ENCODE results near the gene LRRN2.

LRRN2 gene

GRCh38 chr1:204662530-204662929, 23.0 kb downstream of the LRRN2 start:
- no peak for DNase-seq (ENCODE audit: low read depth)

- no peak for DNase-seq (ENCODE audit: low read depth)
Measured at GRCh38 chr1:204660509-204660908, 25.0 kb downstream of the LRRN2 start.

- DNase-seq (ENCODE audit: low read depth) = no peak
Measured at GRCh38 chr1:204659056-204659455, 26.5 kb downstream of the LRRN2 start.

GRCh38 chr1:204658295-204658694, 27.2 kb downstream of the LRRN2 start:
- DNase-seq (ENCODE audit: low read depth) = no peak

GRCh38 chr1:204653590-204654340, 31.8 kb downstream of the LRRN2 start:
- no peak for DNase-seq (ENCODE audit: low read depth)

- DNase-seq (ENCODE audit: low read depth) = no peak
Measured at GRCh38 chr1:204652497-204652896, 33.0 kb downstream of the LRRN2 start.

GRCh38 chr1:204651843-204652421, 33.6 kb downstream of the LRRN2 start:
- no peak for DNase-seq (ENCODE audit: low read depth)

GRCh38 chr1:204650911-204651570, 34.5 kb downstream of the LRRN2 start:
- DNase-seq (ENCODE audit: low read depth) = no peak

GRCh38 chr1:204649721-204650521, 35.6 kb downstream of the LRRN2 start:
- no peak for DNase-seq (ENCODE audit: low read depth)

- no peak for DNase-seq (ENCODE audit: low read depth)
Measured at GRCh38 chr1:204648576-204648975, 37.0 kb downstream of the LRRN2 start.

- DNase-seq (ENCODE audit: low read depth) = no peak
Measured at GRCh38 chr1:204647805-204648153, 37.8 kb downstream of the LRRN2 start.

- no peak for DNase-seq (ENCODE audit: low read depth)
Measured at GRCh38 chr1:204647114-204647804, 38.3 kb downstream of the LRRN2 start.

- DNase-seq (ENCODE audit: low read depth) = no peak
Measured at GRCh38 chr1:204645666-204646065, 39.9 kb downstream of the LRRN2 start.

GRCh38 chr1:204645251-204645650, 40.3 kb downstream of the LRRN2 start:
- no peak for DNase-seq (ENCODE audit: low read depth)

GRCh38 chr1:204643503-204643902, 42.0 kb downstream of the LRRN2 start:
- DNase-seq (ENCODE audit: low read depth) = no peak

GRCh38 chr1:204641936-204642335, 43.6 kb downstream of the LRRN2 start:
- no peak for DNase-seq (ENCODE audit: low read depth)

- DNase-seq (ENCODE audit: low read depth) = no peak
Measured at GRCh38 chr1:204641455-204641854, 44.1 kb downstream of the LRRN2 start.

GRCh38 chr1:204640578-204640977, 45.0 kb downstream of the LRRN2 start:
- DNase-seq (ENCODE audit: low read depth) = no peak

- no peak for DNase-seq (ENCODE audit: low read depth)
Measured at GRCh38 chr1:204634260-204634910, 51.2 kb downstream of the LRRN2 start.

- DNase-seq (ENCODE audit: low read depth) = no peak
Measured at GRCh38 chr1:204633665-204634064, 51.9 kb downstream of the LRRN2 start.

GRCh38 chr1:204630132-204630905, 55.2 kb downstream of the LRRN2 start:
- DNase-seq (ENCODE audit: low read depth) = no peak

Measured in stimulated activated CD8-positive, alpha-beta memory T cell treated with anti-CD3 and anti-CD28 coated beads, Interleukin-4, amount 100 ng/mL, for 24 hours (primary cell).